ENCODE measurements around the gene FXYD1.

Gene FXYD1

GRCh38 chr19:35104361-35104760 lies 34.3 kb upstream of the FXYD1 start:
- TF ChIP-seq POLR2A (IDR thresholded peaks at IDR 0.05; ENCODE audit: low read length) (no peak), GATA1 (IDR thresholded peaks at IDR 0.05; ENCODE audit: low read depth, low read length) (no peak)
- no peak for DNase-seq

- TF ChIP-seq GATA1 (IDR thresholded peaks at IDR 0.05; ENCODE audit: low read depth, low read length): no peak
- TF ChIP-seq POLR2A (IDR thresholded peaks at IDR 0.05; ENCODE audit: low read length): no peak
- no peak for DNase-seq
Measured at GRCh38 chr19:35105047-35105410, 33.6 kb upstream of the FXYD1 start.

- peak in 1 of 2 experiments; percentile 13 for DNase-seq
- TF ChIP-seq GATA1 (IDR thresholded peaks at IDR 0.05; ENCODE audit: low read depth, low read length): no peak
- TF ChIP-seq POLR2A (IDR thresholded peaks at IDR 0.05; ENCODE audit: low read length): no peak
Measured at GRCh38 chr19:35105411-35106290, 33.0 kb upstream of the FXYD1 start.

- no peak for TF ChIP-seq POLR2A (IDR thresholded peaks at IDR 0.05; ENCODE audit: low read length)
- no peak for TF ChIP-seq GATA1 (IDR thresholded peaks at IDR 0.05; ENCODE audit: low read depth, low read length)
- no peak for DNase-seq
Measured at GRCh38 chr19:35106291-35106583, 32.4 kb upstream of the FXYD1 start.

- TF ChIP-seq GATA1 (IDR thresholded peaks at IDR 0.05; ENCODE audit: low read depth, low read length) (no peak), POLR2A (IDR thresholded peaks at IDR 0.05; ENCODE audit: low read length) (no peak)
- DNase-seq: no peak
Measured at GRCh38 chr19:35106898-35107541, 31.6 kb upstream of the FXYD1 start.

GRCh38 chr19:35107545-35107944 lies 31.1 kb upstream of the FXYD1 start:
- DNase-seq: no peak
- TF ChIP-seq GATA1 (IDR thresholded peaks at IDR 0.05; ENCODE audit: low read depth, low read length) (no peak), POLR2A (IDR thresholded peaks at IDR 0.05; ENCODE audit: low read length) (no peak)

GRCh38 chr19:35108730-35109129 lies 29.9 kb upstream of the FXYD1 start:
- no peak for DNase-seq
- TF ChIP-seq POLR2A (IDR thresholded peaks at IDR 0.05; ENCODE audit: low read length) (no peak), GATA1 (IDR thresholded peaks at IDR 0.05; ENCODE audit: low read depth, low read length) (no peak)

- TF ChIP-seq POLR2A (IDR thresholded peaks at IDR 0.05; ENCODE audit: low read length) (no peak), GATA1 (IDR thresholded peaks at IDR 0.05; ENCODE audit: low read depth, low read length) (no peak)
- no peak for DNase-seq
Measured at GRCh38 chr19:35109395-35110112, 29.1 kb upstream of the FXYD1 start.

- TF ChIP-seq GATA1 (IDR thresholded peaks at IDR 0.05; ENCODE audit: low read depth, low read length) (no peak), POLR2A (IDR thresholded peaks at IDR 0.05; ENCODE audit: low read length) (no peak)
- DNase-seq: no peak
Measured at GRCh38 chr19:35110974-35111373, 27.6 kb upstream of the FXYD1 start.

- TF ChIP-seq POLR2A (IDR thresholded peaks at IDR 0.05; ENCODE audit: low read length): no peak
- DNase-seq: no peak
Measured at GRCh38 chr19:35112995-35113688, 25.5 kb upstream of the FXYD1 start.

- peak; percentile 57 to 76 for DNase-seq
Measured at GRCh38 chr19:35114353-35115176, 24.1 kb upstream of the FXYD1 start.

GRCh38 chr19:35115177-35115951 lies 23.3 kb upstream of the FXYD1 start, which contains the start of gene FXYD3:
TSS of gene FXYD3 (plus strand) at chr19:35115823. CDS start at chr19:35119377, 3,554 bp downstream.
- no peak for DNase-seq
- TF ChIP-seq GATA1 (IDR thresholded peaks at IDR 0.05; ENCODE audit: low read depth, low read length): no peak
- TF ChIP-seq POLR2A (IDR thresholded peaks at IDR 0.05; ENCODE audit: low read length): no peak

More at GRCh38 chr19:35114353-35115176, 24.1 kb upstream of the FXYD1 start:
- TF ChIP-seq GATA1 (IDR thresholded peaks at IDR 0.05; ENCODE audit: low read depth, low read length) (no peak), POLR2A (IDR thresholded peaks at IDR 0.05; ENCODE audit: low read length) (no peak)
